Endodermal cell (in vitro differentiated cells): ENCODE results near the gene LRRC47. TPM values are rescaled to one million over a fixed set of nuclear protein-coding genes. Genes with fewer than 3 reads are reported as not detected.

Experiments used
- DNase-seq: peaks from one replicate; pipeline ENCODE4 v3.0.0-alpha.2; 2017
- H3K27ac ChIP-seq: 2 replicates; pipeline ENCODE4 v1.5.1; 2013; ENCODE audit warnings: mild to moderate bottlenecking, low read depth, low read length, moderate library complexity
- H3K27me3 ChIP-seq: 2 replicates; pipeline ENCODE4 v1.6.1; 2013; ENCODE audit warnings: mild to moderate bottlenecking, low read length, moderate library complexity; ENCODE audit not compliant: insufficient read depth, control insufficient read depth, poor library complexity, severe bottlenecking
- H3K36me3 ChIP-seq: 2 replicates; pipeline ENCODE4 v1.7.0; 2013; ENCODE audit warnings: mild to moderate bottlenecking, low read length, moderate library complexity; ENCODE audit not compliant: control insufficient read depth, insufficient read depth
- H3K4me1 ChIP-seq: one replicate; pipeline ENCODE4 v1.7.0; 2013; ENCODE audit warnings: low read length; ENCODE audit not compliant: control insufficient read depth, insufficient read depth
- H3K4me3 ChIP-seq: 2 replicates; pipeline ENCODE4 v1.5.1; 2013; ENCODE audit warnings: mild to moderate bottlenecking, low read length, moderate library complexity
- H3K9ac ChIP-seq: 2 replicates; pipeline ENCODE4 v1.6.1; 2013; ENCODE audit warnings: mild to moderate bottlenecking, low read length, moderate library complexity; ENCODE audit not compliant: poor library complexity, severe bottlenecking; ENCODE audit errors: extremely low read depth
- H3K9me3 ChIP-seq: 2 replicates; pipeline ENCODE4 v1.6.1; 2013; ENCODE audit warnings: mild to moderate bottlenecking, low read length, moderate library complexity; ENCODE audit not compliant: control insufficient read depth
- H3K27ac Mint-ChIP-seq: 2 replicates; pipeline ENCODE4 v1.8.0; 2020; ENCODE audit warnings: mixed read lengths
- H3K27me3 Mint-ChIP-seq: 2 replicates; pipeline ENCODE4 v1.8.0; 2021; ENCODE audit warnings: mild to moderate bottlenecking, mixed read lengths; ENCODE audit not compliant: insufficient read depth
- H3K36me3 Mint-ChIP-seq: 2 replicates; pipeline ENCODE4 v1.8.0; 2020; ENCODE audit warnings: low read depth, mixed read lengths
- H3K4me1 Mint-ChIP-seq: 2 replicates; pipeline ENCODE4 v1.8.0; 2020; ENCODE audit warnings: mixed read lengths
- H3K4me3 Mint-ChIP-seq: 2 replicates; pipeline ENCODE4 v1.8.0; 2020; ENCODE audit warnings: mild to moderate bottlenecking, moderate library complexity, mixed read lengths
- H3K9me3 Mint-ChIP-seq: 2 replicates; pipeline ENCODE4 v1.8.0; 2020; ENCODE audit warnings: mild to moderate bottlenecking, mixed read lengths
- CTCF ChIP-seq: fragments of 200-600 bp; sonication (generic); conservative IDR thresholded peaks from 2 replicates; pipeline ENCODE4 v1.5.0; 2021; ENCODE audit warnings: antibody characterized with exemption, mild to moderate bottlenecking
- WGBS, 2 experiments: methylation state at CpG; one replicate each; pipeline versions ENCODE4 v1.1.5 to v1.1.7; 2013; ENCODE audit warnings: missing lambda C conversion rate in 2 of 2, mixed read lengths in 1 of 2; ENCODE audit not compliant: insufficient coverage in 1 of 2, insufficient read length in 1 of 2; 5-methylcytosine and 5-hydroxymethylcytosine counted together
- total RNA-seq, 2 donors: library from RNA; stranded (reverse); fragmentation: NEBNext Ultra II Directional in 1 of 2; extraction: Animal tissue kit (Norgen Biotek cat#: 25700) in 1 of 2; gene quantifications; 2 replicates in 1 of 2; 3 replicates in 1 of 2; pipeline ENCODE4 v1.2.1, GENCODE V29; 2021

Gene LRRC47
- total RNA-seq, 2 donors from 2014 or later, result 49.9 to 59.7 TPM

- 82 to 84% methylated on average over 16 to 25 of the region's 25 CpGs for WGBS, 2 experiments
- Histone ChIP-seq H3K27me3 (no peaks in the 10 kb centered on the region), H3K9ac (no peak overlapping the region), H3K4me3 (no peak overlapping the region), H3K9me3 (no peaks in the 10 kb centered on the region), H3K27ac (no peak overlapping the region), H3K4me1 (no peaks in the 10 kb centered on the region), H3K36me3 (peaks cover 7% of the 10 kb centered on the region)
- TF ChIP-seq CTCF, result no peak
- Mint-ChIP-seq H3K4me1 (no peaks in the 10 kb centered on the region), H3K9me3 (no peaks in the 10 kb centered on the region), H3K27ac (no peak overlapping the region), H3K4me3 (no peak overlapping the region), H3K27me3 (peaks cover 4% of the 10 kb centered on the region), H3K36me3 (peaks cover 5% of the 10 kb centered on the region)
- DNase-seq, result no peak
Measured at GRCh38 chr1:3731583-3732433, 64.5 kb downstream of the LRRC47 start.

GRCh38 chr1:3730543-3731247 is 65.6 kb downstream of the LRRC47 start:
- DNase-seq, result no peak
- Mint-ChIP-seq H3K9me3 (no peaks in the 10 kb centered on the region), H3K36me3 (peaks cover under 1% of the 10 kb centered on the region), H3K27ac (no peak overlapping the region), H3K4me1 (no peaks in the 10 kb centered on the region), H3K27me3 (peaks cover 4% of the 10 kb centered on the region), H3K4me3 (no peak overlapping the region)
- no peak for TF ChIP-seq CTCF
- Histone ChIP-seq H3K9ac (no peak overlapping the region), H3K4me3 (no peak overlapping the region), H3K36me3 (no peaks in the 10 kb centered on the region), H3K9me3 (no peaks in the 10 kb centered on the region), H3K27me3 (no peaks in the 10 kb centered on the region), H3K27ac (no peak overlapping the region), H3K4me1 (no peaks in the 10 kb centered on the region)
- WGBS, 2 experiments, result 93 to 94% methylated on average over 21 to 25 of the region's 25 CpGs

GRCh38 chr1:3729594-3730542 is 66.4 kb downstream of the LRRC47 start:
- Mint-ChIP-seq H3K4me1 (no peaks in the 10 kb centered on the region), H3K4me3 (no peak overlapping the region), H3K27ac (no peak overlapping the region), H3K9me3 (no peaks in the 10 kb centered on the region), H3K27me3 (peaks cover 4% of the 10 kb centered on the region), H3K36me3 (no peaks in the 10 kb centered on the region)
- DNase-seq, result no peak
- H3K4me1 ChIP-seq, result no peaks in the 10 kb centered on the region
- no peak overlapping the region for H3K27ac ChIP-seq
- no peak for TF ChIP-seq CTCF
- no peak overlapping the region for H3K9ac ChIP-seq
- H3K27me3 ChIP-seq, result no peaks in the 10 kb centered on the region
- H3K9me3 ChIP-seq, result no peaks in the 10 kb centered on the region
- H3K36me3 ChIP-seq, result no peaks in the 10 kb centered on the region
- 88 to 90% methylated on average over 14 to 32 of the region's 32 CpGs for WGBS, 2 experiments
- H3K4me3 ChIP-seq, result no peak overlapping the region
